Loucy (cell line): ENCODE results near the gene SRC.

Experiments
- H2AFZ ChIP-seq: fragments of 200-600 bp; sonication (generic); 2 replicates; pipeline ENCODE4 v1.6.0; 2016; ENCODE audit warnings: antibody characterized with exemption, mild to moderate bottlenecking, low read length, moderate library complexity
- H3F3A ChIP-seq: fragments of 200-600 bp; 2 replicates; pipeline ENCODE4 v1.6.0; 2016; ENCODE audit warnings: antibody characterized with exemption, low read depth, mild to moderate bottlenecking
- H3K27me3 ChIP-seq: fragments of 200-600 bp; sonication (generic); 2 replicates; pipeline ENCODE4 v1.6.1; 2014; ENCODE audit warnings: low read length, mild to moderate bottlenecking; ENCODE audit not compliant: insufficient read depth, poor library complexity, severe bottlenecking
- H3K36me3 ChIP-seq: fragments of 200-600 bp; sonication (generic); 2 replicates; pipeline ENCODE4 v1.6.1; 2016; ENCODE audit warnings: low read length; ENCODE audit not compliant: insufficient read depth
- H3K4me1 ChIP-seq: fragments of 200-600 bp; sonication (generic); 2 replicates; pipeline ENCODE4 v1.5.1; 2014; ENCODE audit warnings: low read length, mild to moderate bottlenecking; ENCODE audit not compliant: insufficient read depth, poor library complexity, severe bottlenecking
- H3K4me2 ChIP-seq: fragments of 200-600 bp; sonication (generic); 2 replicates; pipeline ENCODE4 v1.6.0; 2014; ENCODE audit warnings: antibody characterized with exemption, low read length, low read depth, mild to moderate bottlenecking; ENCODE audit not compliant: poor library complexity, severe bottlenecking
- H3K4me3 ChIP-seq: fragments of 200-600 bp; sonication (generic); 2 replicates; pipeline ENCODE4 v1.5.1; 2014; ENCODE audit warnings: low read length, mild to moderate bottlenecking, mixed read lengths; ENCODE audit not compliant: poor library complexity, severe bottlenecking
- H3K79me2 ChIP-seq: fragments of 200-600 bp; sonication (generic); 2 replicates; pipeline ENCODE4 v1.6.1; 2014; ENCODE audit warnings: low read length; ENCODE audit not compliant: insufficient read depth
- H3K9ac ChIP-seq: fragments of 200-600 bp; sonication (generic); 2 replicates; pipeline ENCODE4 v1.6.0; 2014; ENCODE audit warnings: mild to moderate bottlenecking, low read depth, low read length, moderate library complexity; ENCODE audit not compliant: poor library complexity, severe bottlenecking
- H3K9me2 ChIP-seq: fragments of 200-600 bp; sonication (generic); replicated peaks from 2 replicates; pipeline ENCODE4 v1.6.1; 2016; ENCODE audit warnings: low read depth, low read length, mixed read lengths
- H3K9me3 ChIP-seq: fragments of 200-600 bp; sonication (generic); 2 replicates; pipeline ENCODE4 v1.6.1; 2014; ENCODE audit warnings: mild to moderate bottlenecking, antibody characterized with exemption, low read length, low read depth; ENCODE audit not compliant: insufficient read depth
- H4K20me1 ChIP-seq: fragments of 200-600 bp; sonication (generic); 2 replicates; pipeline ENCODE4 v1.6.0; 2014; ENCODE audit warnings: antibody characterized with exemption, low read length, mild to moderate bottlenecking; ENCODE audit not compliant: insufficient read depth, poor library complexity, severe bottlenecking
- EZH2phosphoT487 ChIP-seq: fragments of 200-600 bp; IDR thresholded peaks from 2 replicates; pipeline ENCODE4 v1.6.1; 2018; ENCODE audit warnings: antibody characterized with exemption, mild to moderate bottlenecking, moderate library complexity, borderline replicate concordance
- TF ChIP-seq, protein P1 (sequence below): fragments of 200-600 bp; sonication (generic); conservative IDR thresholded peaks from 2 replicates; pipeline ENCODE4 v1.5.1; 2014; ENCODE audit warnings: mild to moderate bottlenecking, antibody characterized with exemption, low read length

Gene SRC

GRCh38 chr20:37419774-37420542 is 74.0 kb downstream of the SRC start:
- Histone ChIP-seq H3K9ac (no peak overlapping the region), H3K9me3 (no peaks in the 10 kb centered on the region), H3K4me2 (no peak overlapping the region), H3F3A (no peaks in the 10 kb centered on the region), H3K79me2 (no peaks in the 10 kb centered on the region), H4K20me1 (no peaks in the 10 kb centered on the region), H3K9me2 (no peaks in the 10 kb centered on the region), H3K27me3 (no peaks in the 10 kb centered on the region), H2AFZ (no peak overlapping the region), H3K4me3 (no peak overlapping the region), H3K36me3 (no peaks in the 10 kb centered on the region), H3K4me1 (no peaks in the 10 kb centered on the region)
- no peak for TF ChIP-seq EZH2phosphoT487
- TF ChIP-seq, protein P1, sequence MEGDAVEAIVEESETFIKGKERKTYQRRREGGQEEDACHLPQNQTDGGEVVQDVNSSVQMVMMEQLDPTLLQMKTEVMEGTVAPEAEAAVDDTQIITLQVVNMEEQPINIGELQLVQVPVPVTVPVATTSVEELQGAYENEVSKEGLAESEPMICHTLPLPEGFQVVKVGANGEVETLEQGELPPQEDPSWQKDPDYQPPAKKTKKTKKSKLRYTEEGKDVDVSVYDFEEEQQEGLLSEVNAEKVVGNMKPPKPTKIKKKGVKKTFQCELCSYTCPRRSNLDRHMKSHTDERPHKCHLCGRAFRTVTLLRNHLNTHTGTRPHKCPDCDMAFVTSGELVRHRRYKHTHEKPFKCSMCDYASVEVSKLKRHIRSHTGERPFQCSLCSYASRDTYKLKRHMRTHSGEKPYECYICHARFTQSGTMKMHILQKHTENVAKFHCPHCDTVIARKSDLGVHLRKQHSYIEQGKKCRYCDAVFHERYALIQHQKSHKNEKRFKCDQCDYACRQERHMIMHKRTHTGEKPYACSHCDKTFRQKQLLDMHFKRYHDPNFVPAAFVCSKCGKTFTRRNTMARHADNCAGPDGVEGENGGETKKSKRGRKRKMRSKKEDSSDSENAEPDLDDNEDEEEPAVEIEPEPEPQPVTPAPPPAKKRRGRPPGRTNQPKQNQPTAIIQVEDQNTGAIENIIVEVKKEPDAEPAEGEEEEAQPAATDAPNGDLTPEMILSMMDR, result no peak

GRCh38 chr20:37420610-37421009 is 74.7 kb downstream of the SRC start:
- Histone ChIP-seq H2AFZ (no peak overlapping the region), H3K79me2 (no peaks in the 10 kb centered on the region), H3K4me3 (no peak overlapping the region), H3K36me3 (no peaks in the 10 kb centered on the region), H3F3A (no peaks in the 10 kb centered on the region), H3K4me2 (no peak overlapping the region), H3K27me3 (no peaks in the 10 kb centered on the region), H3K4me1 (no peaks in the 10 kb centered on the region), H3K9me2 (no peaks in the 10 kb centered on the region), H3K9ac (no peak overlapping the region), H3K9me3 (no peaks in the 10 kb centered on the region), H4K20me1 (no peaks in the 10 kb centered on the region)
- TF ChIP-seq, protein P1, result no peak
- no peak for TF ChIP-seq EZH2phosphoT487

GRCh38 chr20:37421060-37421905 is 75.3 kb downstream of the SRC start:
- Histone ChIP-seq H3K79me2 (no peaks in the 10 kb centered on the region), H3K4me3 (no peak overlapping the region), H3K9ac (no peak overlapping the region), H3K27me3 (no peaks in the 10 kb centered on the region), H3K9me2 (no peaks in the 10 kb centered on the region), H3K9me3 (no peaks in the 10 kb centered on the region), H4K20me1 (no peaks in the 10 kb centered on the region), H3K4me1 (no peaks in the 10 kb centered on the region), H3K4me2 (no peak overlapping the region), H3F3A (no peaks in the 10 kb centered on the region), H2AFZ (no peak overlapping the region), H3K36me3 (no peaks in the 10 kb centered on the region)
- no peak for TF ChIP-seq EZH2phosphoT487
- TF ChIP-seq, protein P1, result no peak
